Fibroblast of lung (primary cell): ENCODE measurements around the gene PRG3.

Experiments
- CTCF ChIP-seq, 2 donors: IDR thresholded peaks in 1 of 2; conservative IDR thresholded peaks in 1 of 2; 1 replicate in 1 of 2; 2 replicates in 1 of 2; pipeline ENCODE4 v1.5.1; 2011 to 2012; ENCODE audit warnings: low read length in 2 of 2, control low read depth in 1 of 2, inconsistent platforms in 1 of 2, low read depth in 1 of 2, mild to moderate bottlenecking in 1 of 2
- EZH2 ChIP-seq: IDR thresholded peaks from 2 replicates; pipeline ENCODE4 v1.5.1; 2012; ENCODE audit warnings: low read length, control low read depth, mild to moderate bottlenecking; ENCODE audit errors: missing control alignments

GRCh38 chr11:57353852-57354251, 27.1 kb downstream of the PRG3 start:
- TF ChIP-seq CTCF (conservative IDR thresholded peaks at IDR 0.05 in 1 of 2, IDR thresholded peaks at IDR 0.05 in 1 of 2; ENCODE audit: low read depth in 1 of 2, low read length in 2 of 2) (no peak), EZH2 (no peak)
